Hematopoietic multipotent progenitor cell treated with erythropoietin and hydrocortisone succinate and interleukin-3 and kit ligand, for 15 days (in vitro differentiated cells): ENCODE results near the gene MRPL50.
"Not testable (repeated sequence)": the region's sequence is repeated elsewhere in the genome, so short reads cannot be mapped to it uniquely, and the experiment has no call there.

Source experiments
- DNase-seq: peaks from one replicate; pipeline ENCODE4 v3.0.0-alpha.2; 2015; ENCODE audit warnings: low spot score

MRPL50 gene

GRCh38 chr9:101417977-101418376 is 19.6 kb upstream of the MRPL50 start:
- DNase-seq = no peak

GRCh38 chr9:101417389-101417788 is 19.0 kb upstream of the MRPL50 start:
- DNase-seq = no peak

GRCh38 chr9:101415578-101415977 is 17.2 kb upstream of the MRPL50 start:
- DNase-seq = no peak

- DNase-seq = no peak
Observed at GRCh38 chr9:101414839-101415238, 16.4 kb upstream of the MRPL50 start.

GRCh38 chr9:101409079-101409477 is 10.7 kb upstream of the MRPL50 start:
- no peak for DNase-seq

- DNase-seq = no peak
Observed at GRCh38 chr9:101408374-101409078, 10.1 kb upstream of the MRPL50 start.

GRCh38 chr9:101403516-101404285 is 5.3 kb upstream of the MRPL50 start:
- DNase-seq = no peak

- DNase-seq = no peak
Observed at GRCh38 chr9:101400120-101400519, 1.7 kb upstream of the MRPL50 start.

GRCh38 chr9:101399643-101399970 is 1.2 kb upstream of the MRPL50 start:
- no peak for DNase-seq

GRCh38 chr9:101398930-101399642 is 668 bp upstream of the MRPL50 start:
- DNase-seq = peak; percentile 17

- DNase-seq = no peak
Observed at GRCh38 chr9:101397746-101398067, 711 bp downstream of the MRPL50 start.

- no peak for DNase-seq
Observed at GRCh38 chr9:101394687-101395086, 3.7 kb downstream of the MRPL50 start.

- no peak for DNase-seq
Observed at GRCh38 chr9:101393135-101393534, 5.3 kb downstream of the MRPL50 start.

- DNase-seq = no peak
Observed at GRCh38 chr9:101388507-101388993, 9.9 kb downstream of the MRPL50 start.

- peak; percentile 63 for DNase-seq
Observed at GRCh38 chr9:101387871-101388506, 10.4 kb downstream of the MRPL50 start.

- DNase-seq = not testable (repeated sequence)
Observed at GRCh38 chr9:101384873-101385536, 13.4 kb downstream of the MRPL50 start, which contains the start of gene BAAT. BAAT (minus strand) TSS chr9:101385006; CDS start chr9:101371404, 13,602 bp downstream.

- no peak for DNase-seq
Observed at GRCh38 chr9:101383361-101383760, 15.1 kb downstream of the MRPL50 start.

- no peak for DNase-seq
Observed at GRCh38 chr9:101381833-101382342, 16.5 kb downstream of the MRPL50 start.

GRCh38 chr9:101381118-101381517 is 17.3 kb downstream of the MRPL50 start:
- DNase-seq = no peak

GRCh38 chr9:101380295-101380694 is 18.1 kb downstream of the MRPL50 start:
- no peak for DNase-seq

- no peak for DNase-seq
Observed at GRCh38 chr9:101376111-101376848, 22.1 kb downstream of the MRPL50 start.
